KMS-11 (cell line): Measurements from ENCODE around the gene TSPAN5.

Source experiments
- H2AFZ ChIP-seq: fragments of 200-600 bp; sonication (generic); 2 replicates; pipeline ENCODE4 v1.6.1; 2016; ENCODE audit warnings: antibody characterized with exemption, mixed run types, low read depth
- H3K27ac ChIP-seq: fragments of 200-600 bp; sonication (generic); 2 replicates; pipeline ENCODE4 v1.6.1; 2016; ENCODE audit warnings: mild to moderate bottlenecking, mixed run types
- H3K27me3 ChIP-seq: fragments of 200-600 bp; sonication (generic); 2 replicates; pipeline ENCODE4 v1.6.1; 2017; ENCODE audit warnings: mild to moderate bottlenecking, low read depth, mixed run types, moderate library complexity; ENCODE audit not compliant: insufficient read depth
- H3K36me3 ChIP-seq: fragments of 200-600 bp; sonication (generic); 2 replicates; pipeline ENCODE4 v1.6.1; 2017; ENCODE audit warnings: mild to moderate bottlenecking, mixed run types; ENCODE audit not compliant: insufficient read depth
- H3K4me1 ChIP-seq: fragments of 200-600 bp; sonication (generic); 2 replicates; pipeline ENCODE4 v1.6.1; 2016; ENCODE audit warnings: mild to moderate bottlenecking, low read depth, mixed run types; ENCODE audit not compliant: poor library complexity, severe bottlenecking
- H3K4me2 ChIP-seq: fragments of 200-600 bp; sonication (generic); 2 replicates; pipeline ENCODE4 v1.7.0; 2016; ENCODE audit warnings: mild to moderate bottlenecking, mixed run types
- H3K4me3 ChIP-seq: fragments of 200-600 bp; sonication (generic); IDR thresholded peaks from 2 replicates; pipeline ENCODE4 v1.6.1; 2017; ENCODE audit warnings: low read depth, low read length, mixed read lengths; ENCODE audit not compliant: insufficient read depth
- H3K79me2 ChIP-seq: fragments of 200-600 bp; sonication (generic); 2 replicates; pipeline ENCODE4 v1.6.1; 2016; ENCODE audit warnings: low read depth, mixed run types; ENCODE audit not compliant: insufficient read depth
- H3K9ac ChIP-seq: fragments of 200-600 bp; sonication (generic); 2 replicates; pipeline ENCODE4 v1.6.1; 2016; ENCODE audit warnings: mild to moderate bottlenecking, mixed run types
- H4K20me1 ChIP-seq: fragments of 200-600 bp; sonication (generic); 2 replicates; pipeline ENCODE4 v1.6.1; 2016; ENCODE audit warnings: mild to moderate bottlenecking, mixed run types; ENCODE audit not compliant: insufficient read depth
- TF ChIP-seq, protein P1 (sequence below): fragments of 200-600 bp; sonication (generic); conservative IDR thresholded peaks from 2 replicates; pipeline ENCODE4 v1.6.1; 2017; ENCODE audit warnings: low read depth, mild to moderate bottlenecking, antibody characterized with exemption, low read length, moderate library complexity, mixed read lengths

The TSPAN5 gene

DNA sequence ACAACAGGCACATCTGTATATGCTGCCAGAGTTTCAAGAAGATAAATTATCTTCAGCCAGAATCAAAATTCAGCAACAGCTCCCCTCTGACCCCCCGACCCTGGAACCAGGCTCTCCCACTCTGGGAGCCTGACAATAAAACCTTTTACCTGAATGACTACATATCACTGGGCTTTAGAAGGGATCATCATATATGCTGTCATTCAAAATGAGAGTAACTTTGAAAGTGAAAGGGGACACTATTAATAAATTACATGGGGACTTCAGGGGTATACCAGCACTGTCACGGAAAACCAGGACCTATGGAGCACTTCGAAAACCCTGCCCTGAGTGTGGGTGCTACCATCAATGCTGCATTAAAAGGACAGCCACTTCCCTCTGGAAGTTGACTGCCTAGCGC lies 26.2 kb downstream of the TSPAN5 start:
- no peak overlapping the region for H3K4me2 ChIP-seq
- H3K4me1 ChIP-seq = no peaks in the 10 kb centered on the region
- H3K79me2 ChIP-seq = peaks cover 7% of the 10 kb centered on the region; the same call in 1 of the 2 replicates
- H3K9ac ChIP-seq = no peak overlapping the region
- H2AFZ ChIP-seq = no peak overlapping the region
- H3K36me3 ChIP-seq = no peaks in the 10 kb centered on the region
- H4K20me1 ChIP-seq = no peaks in the 10 kb centered on the region
- H3K4me3 ChIP-seq = no peak overlapping the region
- TF ChIP-seq, protein P1, sequence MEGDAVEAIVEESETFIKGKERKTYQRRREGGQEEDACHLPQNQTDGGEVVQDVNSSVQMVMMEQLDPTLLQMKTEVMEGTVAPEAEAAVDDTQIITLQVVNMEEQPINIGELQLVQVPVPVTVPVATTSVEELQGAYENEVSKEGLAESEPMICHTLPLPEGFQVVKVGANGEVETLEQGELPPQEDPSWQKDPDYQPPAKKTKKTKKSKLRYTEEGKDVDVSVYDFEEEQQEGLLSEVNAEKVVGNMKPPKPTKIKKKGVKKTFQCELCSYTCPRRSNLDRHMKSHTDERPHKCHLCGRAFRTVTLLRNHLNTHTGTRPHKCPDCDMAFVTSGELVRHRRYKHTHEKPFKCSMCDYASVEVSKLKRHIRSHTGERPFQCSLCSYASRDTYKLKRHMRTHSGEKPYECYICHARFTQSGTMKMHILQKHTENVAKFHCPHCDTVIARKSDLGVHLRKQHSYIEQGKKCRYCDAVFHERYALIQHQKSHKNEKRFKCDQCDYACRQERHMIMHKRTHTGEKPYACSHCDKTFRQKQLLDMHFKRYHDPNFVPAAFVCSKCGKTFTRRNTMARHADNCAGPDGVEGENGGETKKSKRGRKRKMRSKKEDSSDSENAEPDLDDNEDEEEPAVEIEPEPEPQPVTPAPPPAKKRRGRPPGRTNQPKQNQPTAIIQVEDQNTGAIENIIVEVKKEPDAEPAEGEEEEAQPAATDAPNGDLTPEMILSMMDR = no peak
- H3K27me3 ChIP-seq = no peaks in the 10 kb centered on the region
- H3K27ac ChIP-seq = no peak overlapping the region

DNA sequence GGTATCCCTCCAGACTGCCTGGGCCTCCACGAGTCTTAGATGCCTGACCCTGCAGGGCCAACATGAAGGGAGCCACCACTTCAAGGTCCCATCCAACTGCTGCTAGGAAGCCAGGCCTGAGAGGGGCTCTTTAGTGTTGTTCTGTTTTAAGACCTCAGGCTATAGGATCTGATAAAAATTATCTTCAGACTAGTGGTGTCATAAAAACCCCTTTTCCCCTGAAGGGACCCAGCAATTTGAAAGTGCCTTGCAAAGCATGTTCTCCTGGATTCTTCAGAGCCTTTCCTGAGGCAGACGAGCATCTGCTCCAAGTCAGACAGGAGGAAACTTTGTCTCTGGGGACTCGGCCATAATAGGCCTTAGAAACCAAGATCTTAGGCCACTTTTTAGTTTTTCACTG lies 26.9 kb downstream of the TSPAN5 start:
- no peak overlapping the region for H3K27ac ChIP-seq
- H3K36me3 ChIP-seq = no peaks in the 10 kb centered on the region
- no peaks in the 10 kb centered on the region for H3K4me1 ChIP-seq
- no peak overlapping the region for H3K4me2 ChIP-seq
- peaks cover 7% of the 10 kb centered on the region; the same call in 1 of the 2 replicates for H3K79me2 ChIP-seq
- H3K4me3 ChIP-seq = no peak overlapping the region
- no peak overlapping the region for H3K9ac ChIP-seq
- TF ChIP-seq, protein P1 = no peak
- H4K20me1 ChIP-seq = no peaks in the 10 kb centered on the region
- no peak overlapping the region for H2AFZ ChIP-seq
- H3K27me3 ChIP-seq = no peaks in the 10 kb centered on the region

DNA sequence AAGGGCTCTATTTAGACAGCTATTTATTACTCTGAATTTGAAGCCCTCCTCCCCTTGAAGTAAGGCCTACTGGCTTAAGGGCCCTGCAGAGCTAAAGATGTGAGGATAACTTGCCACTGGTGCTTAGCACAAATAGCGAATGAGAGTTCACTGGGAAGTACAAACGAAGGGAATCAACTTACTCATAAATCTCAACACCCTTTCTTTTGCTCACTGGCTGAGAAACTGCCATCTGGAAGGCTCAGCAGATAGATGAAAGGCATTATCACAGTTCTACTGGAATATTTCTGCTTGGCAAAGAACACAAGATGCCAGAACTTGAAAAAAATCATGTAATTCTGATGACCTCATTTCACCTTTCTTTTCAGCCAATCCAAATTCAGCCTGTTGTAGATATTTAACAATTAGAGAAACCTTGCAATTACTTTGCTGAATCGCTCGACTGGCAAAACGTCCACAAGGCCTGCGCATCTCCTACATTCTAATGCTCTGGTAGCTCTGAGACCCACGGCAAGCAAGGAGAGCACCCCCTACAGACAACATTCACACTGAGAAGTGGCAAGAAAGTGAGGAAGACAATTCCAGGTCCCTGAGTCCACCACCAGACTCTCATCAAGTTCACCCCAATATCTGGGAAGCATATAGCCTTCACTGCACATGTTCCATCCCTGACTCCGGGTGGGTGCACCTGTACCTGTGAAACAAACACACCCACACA lies 27.5 kb downstream of the TSPAN5 start:
- peaks cover 7% of the 10 kb centered on the region; the same call in 1 of the 2 replicates for H3K79me2 ChIP-seq

DNA sequence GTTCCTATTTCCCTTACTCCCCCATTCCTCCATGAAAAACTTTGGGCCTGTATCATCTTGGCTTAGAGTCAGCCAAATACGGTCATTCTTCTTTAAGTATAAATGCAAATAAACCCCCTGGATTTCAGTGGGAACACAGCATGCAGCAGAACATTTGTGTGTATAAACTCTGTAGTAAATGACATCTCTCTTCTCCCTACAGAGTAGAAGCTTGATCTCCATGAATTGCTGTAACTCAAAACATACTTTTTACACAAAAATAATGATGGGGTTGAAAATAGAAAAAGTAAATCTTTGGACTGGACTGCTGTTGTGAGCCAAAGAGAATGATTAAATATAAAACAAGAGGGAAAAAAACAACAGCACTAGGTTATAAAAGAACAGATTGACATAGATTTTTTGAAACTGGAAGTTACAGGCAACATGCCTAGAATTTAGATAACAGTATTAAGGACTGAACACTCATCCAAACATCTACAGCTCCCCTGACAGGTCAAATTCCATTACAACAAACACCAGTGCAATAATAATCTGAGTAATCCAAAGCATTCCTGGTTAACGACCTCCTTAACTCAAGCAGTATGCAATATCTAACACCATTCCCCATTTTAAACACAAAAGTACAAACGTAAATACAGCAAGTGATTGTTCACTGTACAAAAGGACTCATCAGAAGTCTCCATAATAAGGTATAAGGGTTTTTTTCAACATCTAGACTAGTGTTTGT lies 30.7 kb downstream of the TSPAN5 start:
- TF ChIP-seq, protein P1 = no peak
- Histone ChIP-seq H3K4me2 (no peak overlapping the region), H3K9ac (no peak overlapping the region), H3K4me1 (no peaks in the 10 kb centered on the region), H3K36me3 (no peaks in the 10 kb centered on the region), H3K27me3 (no peaks in the 10 kb centered on the region), H2AFZ (no peak overlapping the region), H3K79me2 (no peaks in the 10 kb centered on the region; the same call in 1 of the 2 replicates), H3K4me3 (no peak overlapping the region), H3K27ac (no peak overlapping the region), H4K20me1 (no peaks in the 10 kb centered on the region)

More for the DNA sequence above, 27.5 kb downstream of the TSPAN5 start:
- no peaks in the 10 kb centered on the region for H3K4me1 ChIP-seq
- no peak overlapping the region for H2AFZ ChIP-seq
- H3K36me3 ChIP-seq = no peaks in the 10 kb centered on the region
- no peaks in the 10 kb centered on the region for H4K20me1 ChIP-seq
- H3K27me3 ChIP-seq = no peaks in the 10 kb centered on the region
- H3K4me3 ChIP-seq = no peak overlapping the region
- H3K9ac ChIP-seq = no peak overlapping the region
- TF ChIP-seq, protein P1 = no peak
- no peak overlapping the region for H3K27ac ChIP-seq
- H3K4me2 ChIP-seq = no peak overlapping the region
